Activated naive CD8-positive, alpha-beta T cell (primary cell): ENCODE results near the gene POLR3GL.

ENCODE experiments used
- H3K27ac Mint-ChIP-seq: one replicate; pipeline ENCODE4 v1.8.0; 2021; ENCODE audit warnings: mixed read lengths
- H3K27me3 Mint-ChIP-seq: one replicate; pipeline ENCODE4 v1.8.0; 2021; ENCODE audit warnings: mixed read lengths
- H3K36me3 Mint-ChIP-seq: one replicate; pipeline ENCODE4 v1.8.0; 2021; ENCODE audit warnings: mixed read lengths
- H3K4me1 Mint-ChIP-seq: one replicate; pipeline ENCODE4 v1.8.0; 2021; ENCODE audit warnings: low read depth, mixed read lengths
- H3K4me3 Mint-ChIP-seq: one replicate; pipeline ENCODE4 v1.8.0; 2021; ENCODE audit warnings: mild to moderate bottlenecking, mixed read lengths
- H3K9me3 Mint-ChIP-seq: one replicate; pipeline ENCODE4 v1.8.0; 2021; ENCODE audit warnings: low read depth, mixed read lengths

The POLR3GL gene

DNA sequence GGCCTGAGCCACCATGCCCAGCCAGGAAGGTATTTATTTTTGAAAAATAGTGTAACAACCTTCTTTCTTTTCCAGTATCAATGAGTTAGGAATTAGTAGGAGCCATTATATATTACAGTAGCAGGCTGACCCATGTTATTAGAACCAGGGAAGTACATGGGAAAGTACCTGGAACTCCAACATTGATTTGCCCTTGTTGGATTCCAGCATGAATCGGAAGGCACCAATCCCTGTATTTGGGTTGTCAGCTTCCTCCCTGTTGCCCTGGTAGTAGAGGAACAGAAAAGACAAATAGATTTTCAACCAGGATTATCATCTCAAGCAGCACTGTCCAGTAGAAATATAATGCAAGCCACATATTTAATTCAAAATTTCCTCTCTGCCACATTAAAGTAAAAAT lies 27.1 kb upstream of the POLR3GL start:
- Mint-ChIP-seq H3K27ac (no peak overlapping the region), H3K9me3 (no peaks in the 10 kb centered on the region), H3K4me1 (peaks cover 11% of the 10 kb centered on the region), H3K36me3 (peaks cover 4% of the 10 kb centered on the region), H3K4me3 (no peak overlapping the region), H3K27me3 (no peaks in the 10 kb centered on the region)

GRCh38 chr1:145942405-145942804 lies 22.1 kb upstream of the POLR3GL start:
- H3K9me3 Mint-ChIP-seq = no peaks in the 10 kb centered on the region
- H3K27ac Mint-ChIP-seq = peak overlapping the region; percentile 2
- H3K27me3 Mint-ChIP-seq = no peaks in the 10 kb centered on the region
- peaks cover 9% of the 10 kb centered on the region for H3K36me3 Mint-ChIP-seq
- peaks cover 6% of the 10 kb centered on the region for H3K4me1 Mint-ChIP-seq
- H3K4me3 Mint-ChIP-seq = no peak overlapping the region

- Mint-ChIP-seq H3K4me1 (peaks cover 6% of the 10 kb centered on the region), H3K27me3 (no peaks in the 10 kb centered on the region), H3K9me3 (no peaks in the 10 kb centered on the region), H3K4me3 (no peak overlapping the region), H3K27ac (peak overlapping the region; percentile 2), H3K36me3 (peaks cover 9% of the 10 kb centered on the region)
These were observed 21.6 kb upstream of the POLR3GL start for GRCh38 chr1:145942871-145943270.

- Mint-ChIP-seq H3K36me3 (peaks cover 9% of the 10 kb centered on the region), H3K27me3 (no peaks in the 10 kb centered on the region), H3K9me3 (no peaks in the 10 kb centered on the region), H3K4me1 (peaks cover 17% of the 10 kb centered on the region), H3K27ac (no peak overlapping the region), H3K4me3 (no peak overlapping the region)
These were observed 20.0 kb upstream of the POLR3GL start for GRCh38 chr1:145944532-145944931.

GRCh38 chr1:145946477-145946986 lies 18.0 kb upstream of the POLR3GL start:
- H3K9me3 Mint-ChIP-seq = no peaks in the 10 kb centered on the region
- H3K4me1 Mint-ChIP-seq = peaks cover 32% of the 10 kb centered on the region
- peak overlapping the region; percentile 47 for H3K27ac Mint-ChIP-seq
- peaks cover 9% of the 10 kb centered on the region for H3K36me3 Mint-ChIP-seq
- H3K4me3 Mint-ChIP-seq = no peak overlapping the region
- no peaks in the 10 kb centered on the region for H3K27me3 Mint-ChIP-seq

- Mint-ChIP-seq H3K9me3 (no peaks in the 10 kb centered on the region), H3K36me3 (peaks cover 8% of the 10 kb centered on the region), H3K4me1 (peaks cover 40% of the 10 kb centered on the region), H3K4me3 (no peak overlapping the region), H3K27me3 (no peaks in the 10 kb centered on the region), H3K27ac (peak overlapping the region; percentile 12)
These were observed 16.9 kb upstream of the POLR3GL start for GRCh38 chr1:145947551-145947950.

DNA sequence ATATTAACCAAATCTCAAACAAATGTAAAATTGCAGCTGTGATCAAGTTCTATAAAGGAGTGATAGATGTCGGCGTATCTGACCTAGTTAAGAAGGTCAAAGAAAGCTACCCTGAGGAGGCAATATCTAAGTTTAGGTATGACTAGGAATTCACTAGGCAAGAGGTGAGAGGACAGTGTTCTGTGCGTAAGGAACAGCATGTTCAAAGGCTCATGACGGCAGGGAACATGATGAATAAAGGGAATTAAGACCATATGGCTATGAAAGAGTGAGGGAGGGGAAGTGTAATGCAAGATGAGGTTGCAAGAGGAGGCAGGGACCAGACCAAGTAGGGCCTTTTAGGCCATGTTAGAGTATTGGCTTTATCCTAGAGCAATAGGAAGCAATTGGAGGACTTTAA lies 15.3 kb upstream of the POLR3GL start:
- Mint-ChIP-seq H3K4me3 (no peak overlapping the region), H3K4me1 (peaks cover 52% of the 10 kb centered on the region), H3K36me3 (peaks cover 5% of the 10 kb centered on the region), H3K27me3 (no peaks in the 10 kb centered on the region), H3K9me3 (no peaks in the 10 kb centered on the region), H3K27ac (peak overlapping the region; percentile 69)

DNA sequence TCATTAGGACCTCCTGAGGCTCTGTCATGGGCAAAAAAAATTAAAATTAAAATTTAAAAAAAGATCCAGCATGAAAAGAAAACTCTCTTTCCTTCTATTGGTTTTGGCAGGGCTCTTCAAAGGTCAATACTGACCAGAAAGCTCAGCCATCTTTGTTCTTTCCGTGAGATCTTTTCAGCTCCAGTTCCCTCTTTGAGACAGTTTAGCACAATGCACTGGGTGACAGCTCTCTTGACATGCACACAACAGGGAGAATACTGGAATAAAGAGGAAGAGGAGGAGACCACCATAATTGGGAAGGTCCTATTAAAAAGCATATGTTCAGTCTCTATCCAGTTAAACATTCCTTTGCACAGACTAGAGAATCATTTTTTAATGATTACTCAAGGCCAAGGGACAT lies 13.0 kb upstream of the POLR3GL start:
- H3K27ac Mint-ChIP-seq = peak overlapping the region; percentile 73
- H3K36me3 Mint-ChIP-seq = peaks cover 5% of the 10 kb centered on the region
- H3K4me1 Mint-ChIP-seq = peaks cover 72% of the 10 kb centered on the region
- H3K27me3 Mint-ChIP-seq = no peaks in the 10 kb centered on the region
- H3K9me3 Mint-ChIP-seq = no peaks in the 10 kb centered on the region
- no peak overlapping the region for H3K4me3 Mint-ChIP-seq

DNA sequence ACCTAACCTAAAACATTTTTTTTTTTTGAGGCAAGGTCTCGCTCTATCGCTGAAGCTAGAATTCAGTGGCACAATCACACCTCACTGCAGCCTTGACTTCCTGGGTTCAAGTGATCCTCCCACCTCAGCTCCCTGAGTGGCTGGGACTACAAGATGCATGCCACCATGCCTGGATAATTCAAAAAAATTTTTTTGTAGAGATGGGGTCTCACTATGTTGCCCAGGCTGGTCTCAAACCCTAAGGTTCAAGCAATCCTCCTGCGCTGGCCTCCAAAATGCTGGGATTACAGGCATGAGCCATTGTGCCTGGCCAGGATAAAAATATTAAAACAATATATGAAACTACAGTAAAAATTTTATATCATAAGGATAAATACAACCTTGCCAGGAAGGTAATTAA lies 11.6 kb upstream of the POLR3GL start:
- no peak overlapping the region for H3K4me3 Mint-ChIP-seq
- H3K27ac Mint-ChIP-seq = no peak overlapping the region
- no peaks in the 10 kb centered on the region for H3K9me3 Mint-ChIP-seq
- peaks cover 77% of the 10 kb centered on the region for H3K4me1 Mint-ChIP-seq
- no peaks in the 10 kb centered on the region for H3K27me3 Mint-ChIP-seq
- H3K36me3 Mint-ChIP-seq = peaks cover 3% of the 10 kb centered on the region

GRCh38 chr1:145953861-145954260 lies 10.6 kb upstream of the POLR3GL start:
- Mint-ChIP-seq H3K27me3 (no peaks in the 10 kb centered on the region), H3K27ac (peak overlapping the region; percentile 11), H3K36me3 (peaks cover 3% of the 10 kb centered on the region), H3K4me1 (peaks cover 81% of the 10 kb centered on the region), H3K4me3 (peak overlapping the region; percentile 4), H3K9me3 (no peaks in the 10 kb centered on the region)

- Mint-ChIP-seq H3K4me3 (peak overlapping the region; percentile 96), H3K4me1 (peaks cover 83% of the 10 kb centered on the region), H3K27ac (no peak overlapping the region), H3K9me3 (no peaks in the 10 kb centered on the region), H3K27me3 (no peaks in the 10 kb centered on the region), H3K36me3 (peaks cover 3% of the 10 kb centered on the region)
These were observed 9.1 kb upstream of the POLR3GL start for GRCh38 chr1:145955436-145955835.

- Mint-ChIP-seq H3K36me3 (peaks cover 3% of the 10 kb centered on the region), H3K27me3 (no peaks in the 10 kb centered on the region), H3K27ac (peak overlapping the region; percentile 98), H3K4me1 (peaks cover 79% of the 10 kb centered on the region), H3K9me3 (no peaks in the 10 kb centered on the region), H3K4me3 (peak overlapping the region; percentile 96)
These were observed 8.1 kb upstream of the POLR3GL start for GRCh38 chr1:145956361-145956760.

GRCh38 chr1:145956781-145957442 lies 7.6 kb upstream of the POLR3GL start:
- Mint-ChIP-seq H3K9me3 (no peaks in the 10 kb centered on the region), H3K36me3 (peaks cover 3% of the 10 kb centered on the region), H3K4me3 (peak overlapping the region; percentile 96), H3K27me3 (no peaks in the 10 kb centered on the region), H3K27ac (peak overlapping the region; percentile 98), H3K4me1 (peaks cover 77% of the 10 kb centered on the region)

GRCh38 chr1:145957443-145958319 lies 6.8 kb upstream of the POLR3GL start, which contains the start of gene LIX1L:
Gene LIX1L, minus strand, starts transcription at chr1:145958017. Its CDS starts 90 bp downstream, at chr1:145957927.
- Mint-ChIP-seq H3K4me3 (peak within 1 kb of the TSS; percentile 96), H3K27me3 (no peaks in the 10 kb centered on the region), H3K4me1 (peaks cover 76% of the 10 kb centered on the region), H3K36me3 (no peaks in the 10 kb centered on the region), H3K9me3 (no peaks in the 10 kb centered on the region), H3K27ac (peak within 1 kb of the TSS; percentile 98)

DNA sequence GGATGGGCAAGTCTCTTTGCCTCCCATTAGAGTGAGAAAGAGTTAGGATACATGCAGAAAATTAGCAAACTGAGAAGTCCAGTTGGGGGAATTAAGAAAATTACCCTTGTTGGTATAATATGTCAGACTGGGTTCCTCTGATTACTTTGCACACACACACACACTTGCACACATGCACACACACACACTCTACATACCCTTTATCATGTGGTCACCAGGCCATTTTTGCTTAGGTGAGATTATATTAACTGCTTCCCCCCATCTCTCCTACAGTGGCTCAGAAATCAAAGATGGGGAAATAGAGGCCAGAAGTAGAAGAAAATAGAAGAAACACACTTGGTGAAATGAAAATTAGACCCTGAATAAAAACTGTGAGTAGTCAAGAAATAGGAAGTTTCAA lies 5.8 kb upstream of the POLR3GL start:
- peaks cover 80% of the 10 kb centered on the region for H3K4me1 Mint-ChIP-seq
- H3K4me3 Mint-ChIP-seq = peak overlapping the region; percentile 79
- H3K27me3 Mint-ChIP-seq = no peaks in the 10 kb centered on the region
- no peaks in the 10 kb centered on the region for H3K9me3 Mint-ChIP-seq
- H3K36me3 Mint-ChIP-seq = no peaks in the 10 kb centered on the region
- H3K27ac Mint-ChIP-seq = peak overlapping the region; percentile 25
